K562 (cell line): ENCODE measurements around the gene MIDN. TPM values are rescaled to one million over a fixed set of nuclear protein-coding genes. Genes with fewer than 3 reads are reported as not detected.

Experiments
- CBFA2T3 ChIP-seq: fragments of 450-650 bp; IDR thresholded peaks from 2 replicates; pipeline ENCODE4 v1.6.1; 2017
- HDAC1 ChIP-seq, 2 experiments: fragments of 450-650 bp; IDR thresholded peaks; 2 replicates each; pipeline ENCODE4 v1.6.1; 2016 to 2017; ENCODE audit warnings: inconsistent platforms in 1 of 2, mild to moderate bottlenecking in 1 of 2, moderate library complexity in 1 of 2
- HLTF ChIP-seq: fragments of 450-650 bp; IDR thresholded peaks from 2 replicates; pipeline ENCODE4 v1.6.1; 2016
- HNRNPH1 ChIP-seq: fragments of 200-400 bp; formaldehyde crosslinking; optimal IDR thresholded peaks from 2 replicates; pipeline ENCODE3; 2017; ENCODE audit warnings: low read depth, mild to moderate bottlenecking, low read length, moderate library complexity
- MBD1 ChIP-seq: fragments of 250-450 bp; sonication (Bioruptor Pico); IDR thresholded peaks from 2 replicates; pipeline ENCODE4 v1.8.0; 2022; ENCODE audit warnings: inconsistent platforms
- NR2C2 ChIP-seq, 2 experiments: fragments of 200-800 bp in 1 of 2; sonication (Bioruptor generic) in 1 of 2; sonication (generic) in 1 of 2; formaldehyde crosslinking in 1 of 2; IDR thresholded peaks; 2 replicates each; pipeline versions ENCODE4 v1.6.1 to v1.8.0; 2016 to 2022; ENCODE audit warnings: mild to moderate bottlenecking in 1 of 2, missing compliant biosample characterization in 1 of 2, missing genetic modification characterization in 1 of 2, missing genetic modification reagents in 1 of 2
- POLR2G ChIP-seq: fragments of 200-400 bp; formaldehyde crosslinking; IDR thresholded peaks from 2 replicates; pipeline ENCODE4 v1.6.1; 2017; ENCODE audit warnings: low read depth, mild to moderate bottlenecking, antibody characterized with exemption, low read length, moderate library complexity
- RREB1 ChIP-seq: fragments of 250-450 bp; sonication (Bioruptor Pico); IDR thresholded peaks from 2 replicates; pipeline ENCODE4 v1.4.0; 2020
- SRF ChIP-seq, 2 experiments: fragments of 250-450, 450-650 bp in 1 of 2; sonication (Bioruptor Pico) in 1 of 2; sonication (generic) in 1 of 2; formaldehyde crosslinking; IDR thresholded peaks; 2 replicates each; pipeline versions ENCODE4 v1.5.0 to v1.5.1; 2020 to 2022; ENCODE audit warnings: mild to moderate bottlenecking in 1 of 2, missing genetic modification reagents in 1 of 2
- ZBTB17 ChIP-seq: fragments of 450-650 bp; formaldehyde crosslinking; IDR thresholded peaks from 2 replicates; pipeline ENCODE4 v1.4.0; 2020; ENCODE audit warnings: mild to moderate bottlenecking
- ZBTB7A ChIP-seq: IDR thresholded peaks from 2 replicates; pipeline ENCODE4 v1.6.1; 2011; ENCODE audit warnings: low read depth, mild to moderate bottlenecking, low read length, moderate library complexity, borderline replicate concordance; ENCODE audit not compliant: control insufficient read depth
- ZNF165 ChIP-seq: fragments of 250-450 bp; sonication (Bioruptor Pico); IDR thresholded peaks from 2 replicates; pipeline ENCODE4 v1.4.0; 2020; ENCODE audit warnings: borderline replicate concordance
- ZNF644 ChIP-seq: fragments of 200-800 bp; sonication (Bioruptor generic); IDR thresholded peaks from 2 replicates; pipeline ENCODE4 v1.6.1; 2016; ENCODE audit warnings: low read depth, missing genetic modification characterization, missing compliant biosample characterization
- ZNF778 ChIP-seq: fragments of 450-650 bp; formaldehyde crosslinking; IDR thresholded peaks from 2 replicates; pipeline ENCODE4 v1.4.0; 2020; ENCODE audit warnings: mild to moderate bottlenecking, moderate library complexity
- polyA plus RNA-seq, 8 experiments: library from polyadenylated mRNA; depleted of rRNA in 4 of 8; stranded (reverse) in 5 of 8; unstranded in 3 of 8; fragments of >200 nt; fragmentation: Nextera tagmentation in 2 of 8; fragmentation: Illumina TruSeq in 1 of 8; extraction: Ambion mirVana in 2 of 8; extraction: Trizol in 1 of 8; gene quantifications; 2 replicates each; pipeline versions ENCODE4 v1.2.1 to v1.2.3, GENCODE V29; 2011 to 2014; ENCODE audit warnings: inconsistent platforms in 1 of 8, missing spikeins in 1 of 8
- total RNA-seq, 7 experiments: library from RNA; depleted of rRNA in 6 of 7; stranded (reverse); fragments of >200 nt in 6 of 7; fragmentation: Illumina TruSeq in 2 of 7; extraction: Trizol in 2 of 7; gene quantifications; 2 replicates each; pipeline versions ENCODE4 v1.2.1 to v1.2.3, GENCODE V29; 2011 to 2021; ENCODE audit warnings: low replicate concordance in 1 of 7
- TF ChIP-seq, protein P1 (sequence below): IDR thresholded peaks from 3 replicates; pipeline ENCODE4 v1.6.1; 2011; ENCODE audit warnings: borderline replicate concordance, mild to moderate bottlenecking; ENCODE audit not compliant: insufficient read length, insufficient read depth
- TF ChIP-seq, protein P2 (sequence below): sonication (generic); formaldehyde crosslinking; IDR thresholded peaks from 2 replicates; pipeline ENCODE4 v1.8.0; 2022; ENCODE audit warnings: mild to moderate bottlenecking, missing genetic modification reagents

Gene MIDN
- total and polyA plus RNA-seq, 9 of the 15 experiments (the other 6 are each of a cell fraction or from before 2014, with no cell fraction given), result 0.17 to 120 (median 10.1) TPM

DNA sequence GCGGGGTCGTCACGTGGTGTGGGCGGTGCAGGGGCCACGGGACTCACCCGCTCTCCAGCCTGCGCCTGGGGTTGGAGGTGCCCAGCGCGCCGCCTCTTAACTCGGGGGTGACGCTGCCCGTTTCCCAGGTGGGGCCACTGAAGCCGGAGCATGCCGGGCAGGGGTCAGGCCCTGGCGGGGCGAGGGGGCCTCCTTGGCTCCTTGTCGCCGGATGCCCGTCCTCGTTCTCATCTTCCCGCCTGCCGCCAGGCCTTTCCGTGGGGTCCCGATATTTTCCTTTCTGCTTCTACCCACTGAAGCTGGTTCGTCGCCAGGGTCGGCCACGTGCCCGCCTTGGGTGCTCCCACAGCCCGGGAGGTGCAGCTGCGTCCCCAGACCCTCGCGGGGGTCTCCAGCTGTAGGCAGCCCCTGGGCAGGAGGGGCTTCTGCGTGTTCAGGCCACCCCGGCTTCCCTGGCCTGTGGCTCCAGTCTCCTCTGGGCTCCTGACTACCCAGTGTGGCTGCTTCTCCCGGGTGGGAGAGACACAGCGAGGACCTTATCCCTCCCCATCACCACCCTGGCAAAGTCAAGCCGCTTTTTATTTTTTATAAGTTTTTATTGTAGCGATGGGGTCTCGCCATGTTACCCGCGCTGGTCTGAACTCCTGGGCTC is 27.7 kb downstream of the MIDN start (continued):
- TF ChIP-seq ZBTB17 (CRISPR knock-in tag) (0 out of 2 replicates have a peak, but pooled peaks have one; percentile 16), HDAC1 (IDR thresholded peaks at IDR 0.05) (peak in 1 of 2 experiments; percentile 87; a peak in 1 of 4 replicates), HLTF (0 out of 2 replicates have a peak, but pooled peaks have one; percentile 60), ZBTB7A (peak; percentile 81), RREB1 (no peak), NR2C2 (CRISPR knock-in tag; IDR thresholded peaks at IDR 0.05) (no peak), NR2C2 (tag; IDR thresholded peaks at IDR 0.05) (peak; percentile 78; the same call in 1 of the 2 replicates), MBD1 (CRISPR knock-in tag) (no peak), POLR2G (no peak), ZNF644 (tag) (no peak), HNRNPH1 (no peak), CBFA2T3 (no peak), ZNF165 (CRISPR knock-in tag) (no peak), SRF (CRISPR knock-in tag; IDR thresholded peaks at IDR 0.05) (no peak), ZNF778 (CRISPR knock-in tag) (no peak)
- TF ChIP-seq, protein P1, sequence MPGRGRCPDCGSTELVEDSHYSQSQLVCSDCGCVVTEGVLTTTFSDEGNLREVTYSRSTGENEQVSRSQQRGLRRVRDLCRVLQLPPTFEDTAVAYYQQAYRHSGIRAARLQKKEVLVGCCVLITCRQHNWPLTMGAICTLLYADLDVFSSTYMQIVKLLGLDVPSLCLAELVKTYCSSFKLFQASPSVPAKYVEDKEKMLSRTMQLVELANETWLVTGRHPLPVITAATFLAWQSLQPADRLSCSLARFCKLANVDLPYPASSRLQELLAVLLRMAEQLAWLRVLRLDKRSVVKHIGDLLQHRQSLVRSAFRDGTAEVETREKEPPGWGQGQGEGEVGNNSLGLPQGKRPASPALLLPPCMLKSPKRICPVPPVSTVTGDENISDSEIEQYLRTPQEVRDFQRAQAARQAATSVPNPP, result no peak
- TF ChIP-seq, protein P2, sequence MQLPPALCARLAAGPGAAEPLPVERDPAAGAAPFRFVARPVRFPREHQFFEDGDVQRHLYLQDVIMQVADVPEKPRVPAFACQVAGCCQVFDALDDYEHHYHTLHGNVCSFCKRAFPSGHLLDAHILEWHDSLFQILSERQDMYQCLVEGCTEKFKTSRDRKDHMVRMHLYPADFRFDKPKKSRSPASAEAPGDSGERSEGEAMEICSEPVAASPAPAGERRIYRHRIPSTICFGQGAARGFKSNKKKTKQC (CRISPR knock-in tag), result peak; percentile 11; the same call in 1 of the 2 replicates
